Stimulated activated CD4-positive, alpha-beta T cell treated with anti-CD3 and anti-CD28 coated beads, Interleukin-4, amount 100 ng/mL, for 48 hours (primary cell): ENCODE data around the gene PTGES2.

Experiments
- DNase-seq, 2 donors: peaks; one replicate each; pipeline ENCODE4 v3.0.0-alpha.2; 2020; ENCODE audit warnings: low read depth in 2 of 2

Gene PTGES2

DNA sequence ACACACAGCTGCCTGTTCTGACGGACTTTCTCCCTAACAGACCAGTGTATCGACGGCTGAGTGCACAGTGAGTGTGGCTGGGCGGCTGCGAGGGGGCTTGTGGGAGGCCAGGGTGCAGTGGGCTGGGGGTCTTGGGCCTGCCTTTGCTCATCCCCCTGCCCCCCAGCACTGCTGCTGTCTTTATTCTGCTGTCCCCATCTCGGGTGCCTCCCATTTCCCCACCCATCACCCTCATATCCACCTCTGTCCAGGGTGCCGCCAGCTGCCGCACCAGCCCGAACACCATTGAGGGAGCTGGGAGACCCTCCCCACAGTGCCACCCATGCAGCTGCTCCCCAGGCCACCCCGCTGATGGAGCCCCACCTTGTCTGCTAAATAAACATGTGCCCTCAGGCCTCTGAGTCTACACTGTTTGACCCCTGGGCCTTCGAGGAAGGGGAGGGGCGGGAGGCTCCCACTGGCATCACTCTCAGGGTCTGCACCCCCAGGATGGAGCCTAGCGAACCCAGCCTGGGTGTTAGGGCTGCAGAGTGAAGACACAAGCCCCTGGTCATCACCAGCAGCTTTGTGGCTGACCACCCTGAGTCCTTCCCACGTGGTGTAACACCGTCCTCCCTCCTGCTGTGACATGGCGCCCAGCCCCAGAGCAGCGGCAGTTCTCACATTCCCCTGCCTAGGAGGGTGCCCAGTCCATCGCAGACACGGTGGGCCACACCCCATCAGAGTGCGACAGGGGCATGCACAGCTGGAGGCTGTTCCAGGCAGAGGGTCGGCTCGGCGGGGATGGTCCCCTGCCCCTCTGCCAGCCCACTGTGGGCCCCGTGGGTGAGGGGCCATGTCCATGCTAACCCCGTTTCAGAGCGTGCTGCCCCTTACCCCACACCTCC lies 25.8 kb upstream of the PTGES2 start:
- DNase-seq, result no peak

DNA sequence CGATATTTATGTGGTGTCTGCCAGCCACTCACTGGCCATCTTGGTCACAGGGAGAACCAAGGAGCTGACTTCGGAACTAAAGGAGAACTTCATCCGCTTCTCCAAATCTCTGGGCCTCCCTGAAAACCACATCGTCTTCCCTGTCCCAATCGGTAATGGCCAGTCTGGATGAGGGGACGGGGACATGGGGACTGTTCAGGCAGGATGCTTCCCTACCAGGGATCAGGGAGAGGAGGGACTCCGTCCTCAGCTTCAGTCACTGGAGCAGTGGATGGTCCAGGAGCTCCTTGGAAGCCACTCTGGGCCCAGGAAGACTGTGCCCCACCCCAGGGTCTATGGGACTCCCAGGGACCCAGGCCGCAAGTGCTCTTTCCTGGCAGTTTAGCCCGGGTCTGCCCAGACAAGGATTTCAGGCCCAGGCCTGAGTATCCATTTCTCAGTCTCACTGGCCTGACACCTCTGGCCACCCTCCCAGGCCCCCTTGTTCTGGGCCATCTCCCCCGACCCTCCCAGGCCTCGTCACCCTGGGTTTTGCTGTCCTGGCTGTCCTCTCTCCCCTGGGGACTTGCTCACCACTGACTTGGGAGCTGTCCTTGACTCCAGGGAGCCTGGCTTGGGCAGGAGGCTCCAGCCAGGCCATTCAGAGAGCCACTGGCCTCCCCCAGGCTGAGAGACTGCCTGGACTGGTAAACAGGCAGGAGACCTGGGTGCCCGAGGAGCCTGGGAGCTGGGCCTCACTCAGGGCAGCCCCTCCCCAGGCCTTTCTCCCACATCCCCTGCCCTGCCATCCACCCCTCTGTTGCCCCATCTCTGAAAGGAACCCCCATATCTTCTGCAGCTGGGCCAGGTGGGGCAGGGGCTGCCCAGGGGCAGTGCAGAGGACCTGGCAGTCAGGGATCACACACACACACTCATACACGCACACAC lies 24.9 kb upstream of the PTGES2 start:
- DNase-seq, result no peak

DNA sequence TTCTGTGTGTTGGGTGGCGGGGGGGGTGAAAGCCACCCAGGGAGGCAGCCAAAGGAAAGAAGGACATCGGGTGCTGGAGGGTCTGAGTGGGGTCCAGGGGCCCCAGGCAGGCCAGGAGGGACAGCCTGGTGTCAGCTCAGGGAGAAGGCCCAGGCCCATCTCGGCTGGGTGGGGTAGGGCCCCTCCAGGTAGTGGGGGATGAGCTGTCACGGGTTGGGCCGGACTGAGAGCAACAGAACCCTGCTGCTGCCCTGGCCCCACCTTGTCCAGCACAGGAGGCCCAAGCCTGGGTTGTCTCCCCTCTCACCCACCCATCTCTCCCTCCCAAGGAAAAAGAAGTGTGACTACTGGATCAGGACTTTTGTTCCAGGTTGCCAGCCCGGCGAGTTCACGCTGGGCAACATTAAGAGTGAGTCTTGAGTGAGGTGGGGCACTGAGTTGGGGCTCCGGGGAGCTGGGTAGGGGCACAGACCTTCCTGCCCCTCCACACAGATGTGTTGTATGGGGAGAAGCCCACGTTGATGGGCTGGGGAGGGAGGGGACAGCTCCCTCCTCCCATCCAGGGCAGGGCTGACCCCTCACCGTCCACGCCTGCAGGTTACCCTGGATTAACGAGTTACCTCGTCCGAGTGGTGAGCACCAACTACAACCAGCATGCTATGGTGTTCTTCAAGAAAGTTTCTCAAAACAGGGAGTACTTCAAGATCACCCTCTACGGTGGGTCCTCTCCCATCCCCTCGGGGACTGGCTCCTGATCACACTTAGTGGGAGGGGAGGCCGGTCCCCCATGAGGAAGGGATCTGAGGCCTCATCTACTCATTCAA lies 24.0 kb upstream of the PTGES2 start:
- no peak for DNase-seq

DNA sequence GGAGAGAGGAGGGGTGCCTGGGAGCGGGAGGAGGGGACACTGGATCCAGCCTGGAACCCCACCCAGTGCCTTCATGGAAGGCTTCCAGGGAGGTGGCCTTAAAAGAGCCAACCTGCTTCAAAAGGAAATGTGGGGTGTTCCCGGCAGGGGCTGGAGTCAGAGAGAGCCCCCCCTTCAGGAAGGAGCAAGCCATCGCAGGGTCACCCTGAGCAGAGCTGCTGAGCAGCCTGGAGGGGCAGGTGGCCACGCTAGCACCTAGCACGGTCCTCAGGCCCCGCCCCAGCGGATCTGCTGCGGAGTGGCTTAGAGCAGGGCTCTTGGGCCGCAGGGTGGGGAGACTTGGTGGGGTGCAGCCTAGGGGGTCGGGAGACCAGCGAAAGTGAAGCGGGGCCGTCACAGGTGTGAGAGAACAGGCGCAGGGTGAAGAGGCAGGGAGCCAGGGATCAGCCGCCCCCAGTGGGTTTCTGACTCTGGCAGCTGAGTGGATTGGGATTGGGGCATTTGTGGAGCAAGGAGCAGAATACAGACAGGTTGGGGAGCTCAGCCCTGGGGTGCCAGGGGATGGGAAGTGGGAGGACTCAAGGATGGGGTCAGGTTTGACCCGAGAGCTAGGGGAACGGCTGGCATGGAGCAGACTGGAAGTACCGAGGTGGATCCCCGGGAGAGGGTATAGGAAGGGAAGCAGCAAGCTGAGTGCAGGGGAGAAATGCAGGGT lies 23.2 kb upstream of the PTGES2 start:
- no peak for DNase-seq

DNA sequence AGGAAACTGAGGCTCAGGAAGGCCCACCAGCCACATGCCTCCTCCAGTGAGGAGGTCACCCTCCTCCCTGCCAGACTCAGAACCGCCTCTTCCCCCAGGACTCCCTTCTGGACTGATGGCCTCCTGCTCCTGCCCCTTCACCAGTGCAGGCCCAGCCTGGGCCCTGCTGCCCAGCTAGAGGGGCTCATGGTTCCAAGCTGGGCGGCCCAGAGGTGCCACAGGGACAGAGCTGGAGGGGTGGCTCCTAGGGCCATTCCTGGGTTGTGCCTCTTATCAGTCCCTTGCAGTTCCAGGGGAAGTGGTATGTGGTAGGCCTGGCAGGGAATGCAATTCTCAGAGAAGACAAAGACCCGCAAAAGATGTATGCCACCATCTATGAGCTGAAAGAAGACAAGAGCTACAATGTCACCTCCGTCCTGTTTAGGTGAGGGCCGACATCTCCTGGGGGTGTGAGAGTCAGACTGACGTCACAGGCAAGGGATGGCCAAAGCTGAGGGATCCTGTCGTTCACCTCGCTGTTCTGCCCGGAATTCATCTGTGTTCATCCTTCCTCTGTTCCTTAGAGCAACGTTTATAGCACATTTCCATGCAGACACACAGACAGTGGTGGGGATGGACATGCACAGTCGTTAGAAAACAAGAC lies 22.5 kb upstream of the PTGES2 start:
- no peak for DNase-seq

DNA sequence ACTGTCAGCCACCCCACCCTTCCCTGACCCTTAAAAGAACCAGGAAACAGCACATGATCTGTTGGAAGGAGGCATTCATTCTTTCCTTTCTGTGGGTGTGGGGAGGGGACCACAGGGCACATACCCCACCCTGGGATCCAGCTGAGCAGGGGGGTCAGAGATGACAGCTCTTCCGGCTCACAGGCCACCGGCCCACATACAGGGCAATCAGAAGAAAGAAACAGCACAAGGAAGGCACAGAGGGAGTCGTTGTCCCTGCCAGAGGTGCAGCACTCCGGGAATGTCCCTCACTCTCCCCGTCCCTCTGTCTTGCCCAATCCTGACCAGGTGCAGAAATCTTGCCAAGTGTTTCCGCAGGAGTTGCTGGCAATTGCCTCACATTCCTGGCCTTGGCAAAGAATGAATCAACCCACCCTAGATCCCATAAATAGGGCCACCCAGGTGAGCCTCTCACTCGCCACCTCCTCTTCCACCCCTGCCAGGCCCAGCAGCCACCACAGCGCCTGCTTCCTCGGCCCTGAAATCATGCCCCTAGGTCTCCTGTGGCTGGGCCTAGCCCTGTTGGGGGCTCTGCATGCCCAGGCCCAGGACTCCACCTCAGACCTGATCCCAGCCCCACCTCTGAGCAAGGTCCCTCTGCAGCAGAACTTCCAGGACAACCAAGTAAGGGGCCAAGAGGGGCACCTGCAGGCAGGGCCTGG lies 21.6 kb upstream of the PTGES2 start, which contains the start of gene LCN2:
TSS of gene LCN2 (plus strand) at position 453 of the 701 bp plus-strand sequence. CDS start at position 526, 73 bp downstream.
- DNase-seq, result no peak

DNA sequence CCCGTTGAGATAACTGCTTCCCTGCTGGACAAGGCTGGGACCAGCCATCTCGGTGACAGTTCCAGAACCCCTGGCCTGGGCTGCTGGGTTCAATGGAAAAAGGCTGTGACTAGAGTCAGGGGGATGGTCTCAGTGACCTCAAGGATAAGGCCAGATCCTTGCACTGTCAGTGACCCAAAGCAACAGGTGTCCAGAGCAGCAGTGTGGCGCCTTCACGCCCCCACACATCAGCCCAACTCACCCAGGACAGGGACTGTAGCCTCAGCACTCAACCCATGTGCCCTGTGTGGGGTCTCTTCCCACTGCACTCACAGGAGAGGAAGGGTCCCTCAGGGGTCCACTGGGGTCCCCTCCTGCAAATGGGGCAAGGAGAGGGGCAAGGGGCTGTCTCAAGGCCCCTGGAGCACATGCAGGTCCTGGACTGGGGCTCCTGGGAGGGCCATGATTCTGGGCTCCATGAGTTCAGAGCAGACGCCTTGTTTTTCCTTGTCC lies 21.0 kb upstream of the PTGES2 start:
- no peak for DNase-seq

DNA sequence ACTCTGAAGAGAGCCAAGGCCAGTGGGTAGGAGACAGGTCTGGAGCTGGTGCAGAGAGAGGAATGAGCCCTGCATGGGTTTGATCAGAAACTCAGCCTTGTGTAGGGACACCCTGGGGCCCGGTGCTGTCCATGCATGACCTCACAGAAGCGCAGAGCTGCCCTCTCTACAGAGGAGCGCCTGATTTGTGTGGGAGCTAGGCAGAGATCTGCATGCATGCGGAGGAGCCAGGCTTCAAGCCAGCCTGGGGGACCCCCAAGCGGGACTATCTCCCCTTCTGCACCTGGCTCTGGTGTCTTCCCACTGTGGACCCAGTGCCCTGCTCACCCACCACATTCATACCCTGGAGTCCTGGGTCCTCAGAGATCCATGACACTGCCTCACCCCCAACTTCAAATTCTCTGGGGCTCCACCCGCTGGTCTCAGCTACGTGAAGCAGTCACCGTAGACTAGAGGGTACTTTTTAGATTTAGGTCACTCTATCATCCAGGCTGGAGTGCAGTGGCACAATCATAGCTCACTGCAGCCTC lies 19.1 kb upstream of the PTGES2 start:
- no peak for DNase-seq

DNA sequence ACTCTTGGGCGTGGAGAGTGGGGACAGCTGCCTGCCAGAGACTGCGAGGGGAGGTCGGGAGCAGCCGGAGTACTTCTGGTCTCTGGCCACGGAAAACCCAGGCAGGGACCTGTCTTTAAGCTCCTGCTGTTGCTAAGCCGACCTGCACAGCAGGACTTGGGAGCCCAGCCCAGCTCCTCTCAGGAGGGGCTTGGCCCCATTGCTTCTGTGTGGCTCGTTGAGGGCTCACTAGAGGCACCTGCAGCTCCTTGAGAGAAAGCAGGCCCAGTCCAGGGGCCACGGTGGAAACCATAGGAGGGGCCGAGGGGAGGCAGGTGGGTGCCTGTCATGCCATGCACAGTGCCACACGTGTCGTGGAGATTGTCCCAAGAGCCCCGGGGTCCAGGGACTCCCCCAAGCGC lies 18.4 kb upstream of the PTGES2 start:
- DNase-seq, result no peak

DNA sequence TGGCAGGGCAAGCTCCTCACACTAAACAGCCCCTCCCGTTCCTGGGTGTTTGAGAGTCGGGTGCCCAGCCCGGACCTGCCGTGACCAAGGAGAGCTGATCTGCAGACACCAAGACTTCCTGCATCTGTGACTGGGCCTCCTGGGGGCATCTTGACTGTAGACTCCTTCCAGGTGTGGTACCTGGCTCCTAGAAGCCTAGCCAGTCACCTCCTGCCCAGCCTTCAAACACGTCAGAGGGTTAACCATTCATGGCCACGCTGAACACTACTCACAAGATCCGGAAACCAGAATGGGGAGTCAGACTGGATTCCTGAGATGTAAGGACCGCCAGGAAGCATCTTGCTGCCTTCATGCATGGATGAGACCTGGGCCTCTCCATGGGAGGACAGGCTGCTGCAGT lies 18.0 kb upstream of the PTGES2 start:
- no peak for DNase-seq

DNA sequence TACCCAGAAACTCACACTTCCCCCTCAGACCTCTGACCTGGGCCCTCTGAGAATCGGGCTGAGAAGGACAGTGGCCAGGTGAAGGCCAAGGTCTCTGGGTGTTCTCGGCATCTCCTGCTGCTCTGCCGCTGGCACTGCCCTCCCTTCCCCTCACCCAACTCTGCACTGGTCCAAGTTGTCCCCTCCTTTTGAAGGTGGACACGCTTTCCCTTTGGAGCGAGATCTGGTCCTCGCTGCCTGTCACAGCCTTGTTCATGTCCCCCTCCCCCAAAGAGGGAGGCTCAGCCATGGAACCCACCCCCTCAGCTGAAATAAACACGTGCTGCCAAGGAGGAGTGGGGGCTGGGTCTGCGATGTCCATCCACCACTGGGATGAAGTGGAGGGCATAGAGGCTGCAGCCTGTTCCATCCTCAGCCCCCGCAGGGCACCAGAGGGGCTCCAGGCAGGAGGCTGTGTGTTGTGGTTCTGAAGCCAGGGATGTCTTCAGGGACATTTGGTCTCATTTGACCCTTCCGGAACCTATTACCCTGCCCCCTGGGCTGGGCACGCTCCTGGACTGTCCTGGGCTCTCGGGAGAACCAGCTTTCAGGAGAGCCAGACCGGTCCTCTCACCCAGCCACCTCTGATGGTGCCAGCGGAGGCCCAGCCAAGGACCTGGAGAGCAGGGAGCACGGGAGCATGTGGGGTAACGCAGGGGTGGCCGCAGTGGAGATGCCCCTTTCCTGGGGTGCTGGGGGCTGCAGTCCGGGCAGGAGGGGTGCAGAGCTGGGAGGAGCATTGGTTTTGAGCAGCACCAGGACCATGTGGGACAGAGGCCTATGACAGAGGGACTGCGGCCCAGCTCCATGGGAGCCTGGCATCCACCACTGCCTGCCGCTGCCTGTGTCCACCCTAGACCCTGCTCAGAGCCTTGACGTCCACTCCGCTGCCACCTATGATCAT lies 17.0 kb upstream of the PTGES2 start:
- DNase-seq, result no peak

DNA sequence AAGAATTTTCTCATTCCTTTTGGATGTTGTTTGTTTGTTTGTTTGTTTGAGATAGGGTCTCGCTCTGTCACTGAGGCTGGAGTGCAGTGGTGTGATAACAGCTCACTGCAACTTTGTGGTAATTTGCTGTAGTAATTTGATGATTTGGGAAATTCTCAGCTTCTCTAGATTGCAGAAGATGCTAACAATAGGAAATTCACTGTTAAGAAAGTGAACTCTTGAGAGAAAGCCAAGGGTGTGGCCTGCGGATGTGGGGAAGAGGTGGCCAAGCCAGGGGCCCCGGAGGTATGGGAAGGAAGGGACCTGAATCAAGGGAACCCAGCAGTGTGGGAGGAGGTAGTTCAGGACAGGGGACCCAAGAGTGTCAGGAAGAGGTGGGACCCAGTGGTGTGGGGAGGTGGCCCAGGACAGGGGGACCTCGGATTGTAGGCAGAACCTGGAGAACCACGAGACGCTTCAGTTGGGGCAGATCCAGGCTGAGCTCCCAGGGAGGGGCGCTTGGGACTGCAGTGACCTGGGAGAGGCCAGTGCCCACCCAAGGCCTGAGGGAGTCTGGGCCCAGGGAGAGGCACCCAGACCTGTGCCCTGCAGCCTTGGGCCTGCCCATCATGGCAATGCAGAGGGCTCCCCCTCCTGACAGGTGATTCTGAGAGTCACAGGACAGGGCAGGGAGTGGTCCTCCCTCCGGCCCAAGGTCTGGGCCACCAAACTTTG lies 16.2 kb upstream of the PTGES2 start:
- no peak for DNase-seq

DNA sequence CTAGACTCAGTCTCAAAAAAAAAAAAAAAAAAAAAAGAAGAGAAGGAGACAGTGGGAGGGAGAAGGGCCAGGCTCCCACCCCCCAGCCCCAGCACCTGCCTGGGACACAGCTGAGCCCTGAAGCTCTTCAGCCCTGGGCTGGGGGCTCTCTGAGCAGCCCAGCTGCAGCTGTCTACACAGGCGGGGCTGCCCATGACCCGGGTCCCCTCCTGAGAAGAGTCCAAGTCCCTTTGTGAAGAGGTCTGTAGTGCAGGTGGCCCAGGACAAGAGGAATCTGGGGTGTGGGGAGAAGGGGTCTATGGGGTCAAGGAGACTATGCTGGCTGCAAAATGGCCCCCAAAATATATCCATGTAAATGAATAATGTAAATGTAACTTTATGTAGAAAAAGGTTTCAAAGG lies 15.1 kb upstream of the PTGES2 start:
- DNase-seq, result no peak

DNA sequence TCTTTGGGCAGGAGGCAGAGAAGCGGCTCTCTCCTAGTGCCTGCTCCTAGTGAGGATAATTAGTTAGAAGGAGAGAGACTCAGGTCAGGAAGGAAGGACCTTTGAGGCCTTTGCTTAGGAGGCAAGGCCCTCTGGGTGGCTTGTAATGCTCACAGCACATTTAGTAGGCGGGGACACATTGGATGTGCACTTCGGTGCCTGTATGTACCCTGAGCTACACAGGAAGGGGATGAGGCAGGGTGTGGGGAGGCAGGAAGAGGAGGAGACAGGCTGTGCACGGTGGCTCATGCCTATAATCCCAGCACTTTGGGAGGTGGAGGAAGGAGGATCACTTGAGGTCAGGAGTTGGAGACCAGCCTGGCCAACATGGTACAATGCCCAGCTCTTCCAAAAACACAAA lies 14.5 kb upstream of the PTGES2 start:
- DNase-seq, result no peak

DNA sequence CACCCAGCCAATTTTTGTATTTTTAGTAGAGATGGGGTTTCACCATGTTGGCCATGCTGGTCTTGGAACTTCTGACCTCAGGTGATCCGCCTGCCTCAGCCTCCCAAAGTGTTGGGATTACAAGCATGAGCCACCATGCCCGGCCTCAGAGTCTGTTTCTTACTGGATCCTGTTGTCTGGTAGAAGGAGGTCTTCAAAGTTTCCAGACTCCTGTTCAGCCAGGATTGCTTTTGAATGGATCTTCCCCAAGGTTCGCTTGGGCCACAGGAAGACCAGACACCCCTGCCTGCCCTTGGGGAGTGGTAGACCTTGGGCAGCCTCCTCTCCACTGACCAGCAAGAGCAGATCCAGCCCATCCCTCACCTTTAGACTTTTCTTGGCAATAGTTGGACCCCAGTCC lies 14.1 kb upstream of the PTGES2 start:
- DNase-seq, result no peak

DNA sequence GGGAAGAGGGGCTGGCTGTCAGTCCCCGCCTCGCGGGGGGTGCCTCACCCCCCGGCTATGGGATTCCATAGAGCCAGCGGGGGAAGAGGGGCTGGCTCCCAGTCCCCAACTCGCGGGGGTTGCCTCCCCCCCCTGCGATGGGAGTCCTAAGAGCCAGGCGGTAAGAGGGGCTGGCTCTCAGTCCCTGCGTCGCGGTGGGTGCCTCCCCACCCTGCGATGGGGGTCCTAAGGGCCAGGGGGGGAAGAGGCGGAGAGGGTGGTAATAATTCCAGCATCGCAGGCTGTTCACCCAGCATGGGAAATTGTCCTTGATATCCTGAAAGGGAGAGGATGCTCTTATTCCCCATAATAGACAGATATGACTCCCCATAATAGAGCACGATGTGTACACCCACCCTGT lies 12.1 kb upstream of the PTGES2 start:
- DNase-seq, result no peak

DNA sequence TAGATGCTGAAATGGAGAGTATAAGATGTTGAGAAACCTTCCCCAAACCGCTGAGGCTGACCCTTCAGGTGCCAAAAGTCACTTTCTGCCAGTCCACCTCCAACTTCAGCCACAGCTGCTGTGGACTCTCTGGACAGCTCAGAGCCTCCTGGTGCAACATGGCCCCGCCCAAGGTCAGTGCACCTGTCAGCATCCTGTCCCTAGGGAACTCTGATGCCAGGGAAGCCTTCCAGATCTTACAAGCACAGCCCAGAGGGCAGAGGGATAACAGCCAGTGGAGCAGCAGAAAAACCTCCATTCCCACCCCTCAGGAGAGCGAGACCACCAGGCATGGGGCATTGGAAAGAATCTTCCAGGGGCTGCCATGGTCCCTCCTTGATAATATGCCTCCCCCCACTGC lies 10.5 kb upstream of the PTGES2 start:
- no peak for DNase-seq
